CD8-positive, alpha-beta memory T cell (primary cell): Measurements from ENCODE around the gene SLC24A3. TPM values are rescaled to one million over a fixed set of nuclear protein-coding genes. Genes with fewer than 3 reads are reported as not detected.
A peak's percentile ranks its signal among the peaks of the same experiment; 100 is the strongest.

Experiments used
- CTCF ChIA-PET: fragments of 350-600 bp; sonication (Branson Sonifier 250); formaldehyde crosslinking; loops from one replicate; lab custom pipeline; 2021; ENCODE audit warnings: antibody characterized with exemption; lab: Charles Lee
- POLR2A ChIA-PET: fragments of 350-600 bp; sonication (Branson Sonifier 250); formaldehyde crosslinking; loops from one replicate; lab custom pipeline; 2021; ENCODE audit warnings: antibody characterized with exemption; lab: Charles Lee
- DNase-seq, 5 donors: peaks; one replicate each; pipeline versions ENCODE4 v3.0.0 to v3.0.0-alpha.2; 2020 to 2022; ENCODE audit warnings: mixed read lengths in 1 of 5
- H3K27ac ChIP-seq: one replicate; pipeline ENCODE4 v1.7.0; 2013; ENCODE audit warnings: low read depth, mild to moderate bottlenecking, low read length, moderate library complexity
- H3K27me3 ChIP-seq: 2 replicates; pipeline ENCODE4 v1.7.0; 2013; ENCODE audit warnings: low read length, mild to moderate bottlenecking; ENCODE audit not compliant: insufficient read depth, poor library complexity, severe bottlenecking
- H3K36me3 ChIP-seq: 2 replicates; pipeline ENCODE4 v1.7.0; 2013; ENCODE audit warnings: mild to moderate bottlenecking, low read length, moderate library complexity; ENCODE audit not compliant: insufficient read depth
- H3K4me1 ChIP-seq: 2 replicates; pipeline ENCODE4 v1.7.0; 2013; ENCODE audit warnings: mild to moderate bottlenecking, low read length, moderate library complexity; ENCODE audit not compliant: insufficient read depth
- H3K4me3 ChIP-seq: 2 replicates; pipeline ENCODE4 v1.7.0; 2013; ENCODE audit warnings: mild to moderate bottlenecking, low read length
- H3K9me3 ChIP-seq: 2 replicates; pipeline ENCODE4 v1.7.0; 2013; ENCODE audit warnings: mild to moderate bottlenecking, low read length
- H3K27ac Mint-ChIP-seq, 8 donors: one replicate each; pipeline ENCODE4 v1.8.0; 2020 to 2021; ENCODE audit warnings: mixed read lengths in 8 of 8, mild to moderate bottlenecking in 6 of 8, inconsistent platforms in 3 of 8, moderate library complexity in 3 of 8
- H3K27me3 Mint-ChIP-seq, 2 donors: one replicate each; pipeline ENCODE4 v1.8.0; 2020 to 2021; ENCODE audit warnings: mixed read lengths in 2 of 2, mild to moderate bottlenecking in 1 of 2, moderate library complexity in 1 of 2
- H3K36me3 Mint-ChIP-seq, 3 donors: one replicate each; pipeline ENCODE4 v1.8.0; 2020 to 2021; ENCODE audit warnings: mixed read lengths in 3 of 3, inconsistent platforms in 1 of 3, mild to moderate bottlenecking in 1 of 3
- H3K4me1 Mint-ChIP-seq, 3 donors: one replicate each; pipeline ENCODE4 v1.8.0; 2020 to 2021; ENCODE audit warnings: mixed read lengths in 3 of 3, inconsistent platforms in 1 of 3, mild to moderate bottlenecking in 1 of 3
- H3K4me3 Mint-ChIP-seq, 7 donors: one replicate each; pipeline ENCODE4 v1.8.0; 2020 to 2021; ENCODE audit warnings: mixed read lengths in 7 of 7, mild to moderate bottlenecking in 6 of 7, moderate library complexity in 4 of 7, inconsistent platforms in 2 of 7
- H3K9me3 Mint-ChIP-seq, 5 donors: one replicate each; pipeline ENCODE4 v1.8.0; 2020 to 2022; ENCODE audit warnings: mixed read lengths in 5 of 5, mild to moderate bottlenecking in 3 of 5, moderate library complexity in 2 of 5, inconsistent platforms in 1 of 5
- polyA plus RNA-seq: library from polyadenylated mRNA; unstranded; fragments of 300-500 nt; fragmentation: Illumina TruSeq; gene quantifications from one replicate; pipeline ENCODE4 v1.2.3, GENCODE V29; 2021
- total RNA-seq, 2 experiments: library from RNA; stranded (reverse); gene quantifications; one replicate each; pipeline ENCODE4 v1.2.3, GENCODE V29; 2021

SLC24A3 gene
- total and polyA plus RNA-seq, 3 experiments from 2014 or later = not detected

- H3K4me3 Mint-ChIP-seq = peak overlapping the region in 1 of 7 donors; percentile 39
- no peaks in the 10 kb centered on the region for H3K4me1 Mint-ChIP-seq
- H3K9me3 Mint-ChIP-seq = peaks cover 0 to 2% (median 0%) of the 10 kb centered on the region in 5 donors
- ChIA-PET CTCF (no interaction called here), POLR2A (no interaction called here)
- Histone ChIP-seq H3K27ac (no peak overlapping the region), H3K9me3 (no peaks in the 10 kb centered on the region), H3K27me3 (no peaks in the 10 kb centered on the region), H3K4me1 (no peaks in the 10 kb centered on the region), H3K36me3 (no peaks in the 10 kb centered on the region), H3K4me3 (no peak overlapping the region)
- H3K36me3 Mint-ChIP-seq = no peaks in the 10 kb centered on the region
- H3K27me3 Mint-ChIP-seq = peaks cover 3% of the 10 kb centered on the region in 2 donors
- no peak overlapping the region for H3K27ac Mint-ChIP-seq
- DNase-seq = no peak
Observed at GRCh38 chr20:19254956-19255355, 42.5 kb downstream of the SLC24A3 start.

- DNase-seq = no peak
- Mint-ChIP-seq H3K27ac (no peak overlapping the region), H3K9me3 (peaks cover 0 to 2% (median 0%) of the 10 kb centered on the region in 5 donors), H3K36me3 (no peaks in the 10 kb centered on the region), H3K27me3 (peaks cover 3% of the 10 kb centered on the region in 2 donors), H3K4me1 (peaks cover 0 to 5% (median 0%) of the 10 kb centered on the region in 3 donors), H3K4me3 (no peak overlapping the region)
- no peaks in the 10 kb centered on the region for H3K36me3 ChIP-seq
- H3K27me3 ChIP-seq = no peaks in the 10 kb centered on the region
- H3K9me3 ChIP-seq = no peaks in the 10 kb centered on the region
- no peak overlapping the region for H3K27ac ChIP-seq
- no peaks in the 10 kb centered on the region for H3K4me1 ChIP-seq
- no peak overlapping the region for H3K4me3 ChIP-seq
- CTCF ChIA-PET = no interaction called here
- POLR2A ChIA-PET = no interaction called here
Observed at GRCh38 chr20:19256085-19256484, 43.6 kb downstream of the SLC24A3 start.

DNA sequence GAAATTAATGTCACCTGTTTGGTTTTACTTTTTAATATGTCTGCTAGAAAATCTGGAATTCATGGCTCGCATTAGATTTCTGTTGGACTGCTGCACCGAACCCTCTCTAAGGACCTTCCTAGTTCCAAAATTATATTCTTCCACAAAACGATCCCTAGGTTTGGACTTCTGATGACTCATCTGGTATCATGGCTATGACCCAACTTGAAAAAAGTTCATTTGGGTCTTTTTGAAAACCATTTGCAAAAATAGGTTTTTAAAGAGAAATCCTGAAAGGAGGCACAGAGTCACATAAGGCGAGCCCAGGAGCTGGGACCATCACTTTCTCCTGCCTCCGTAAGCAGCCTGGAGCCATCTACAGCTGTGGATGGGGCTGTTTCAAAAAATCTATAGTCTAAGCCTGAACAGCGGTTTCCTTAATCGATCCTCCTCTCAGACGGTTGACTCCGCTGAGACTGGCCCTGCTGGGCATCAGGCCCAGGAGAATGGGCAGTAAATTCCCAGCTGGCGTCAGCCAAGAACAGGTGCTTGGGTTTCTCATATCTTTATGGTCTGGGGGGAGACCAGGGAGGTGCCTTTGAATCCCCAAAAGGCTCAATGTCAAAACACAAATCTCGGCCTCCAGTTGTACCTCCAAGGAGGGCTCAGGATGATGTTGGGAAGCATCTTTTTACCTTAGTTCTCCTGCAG is 44.6 kb downstream of the SLC24A3 start:
- ChIA-PET POLR2A (no interaction called here), CTCF (no interaction called here)
- no peak overlapping the region for H3K27ac Mint-ChIP-seq
- no peaks in the 10 kb centered on the region for H3K4me1 ChIP-seq
- no peak overlapping the region for H3K4me3 Mint-ChIP-seq
- H3K36me3 Mint-ChIP-seq = no peaks in the 10 kb centered on the region
- H3K27me3 ChIP-seq = no peaks in the 10 kb centered on the region
- H3K4me3 ChIP-seq = no peak overlapping the region
- DNase-seq = no peak
- no peaks in the 10 kb centered on the region for H3K36me3 ChIP-seq
- H3K9me3 Mint-ChIP-seq = peaks cover 0 to 2% (median 0%) of the 10 kb centered on the region in 5 donors
- H3K27ac ChIP-seq = no peak overlapping the region
- no peaks in the 10 kb centered on the region for H3K9me3 ChIP-seq
- peaks cover 0 to 5% (median 0%) of the 10 kb centered on the region in 3 donors for H3K4me1 Mint-ChIP-seq
- H3K27me3 Mint-ChIP-seq = peaks cover 2% of the 10 kb centered on the region in 2 donors

DNA sequence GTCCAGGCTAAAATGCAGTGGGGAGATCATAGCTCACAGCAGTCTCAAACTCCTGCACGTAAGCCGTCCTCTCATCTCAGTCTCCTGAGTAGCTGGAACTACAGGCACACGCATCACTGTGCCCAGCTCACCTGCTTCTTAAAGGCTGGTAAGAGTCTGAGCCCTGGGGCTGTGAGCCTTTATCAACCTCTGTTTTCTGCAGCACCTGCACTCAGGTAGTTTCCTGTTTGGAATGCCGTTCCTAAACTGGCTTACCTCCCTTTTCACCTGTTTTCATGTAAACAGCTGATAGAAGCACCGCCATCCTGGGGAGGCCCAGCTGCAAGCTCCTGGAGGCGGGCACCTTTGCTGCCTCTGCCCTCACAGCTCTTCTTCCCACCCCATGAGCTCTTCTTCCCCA is 45.4 kb downstream of the SLC24A3 start:
- Mint-ChIP-seq H3K4me1 (peaks cover 0 to 5% (median 0%) of the 10 kb centered on the region in 3 donors), H3K27ac (no peak overlapping the region), H3K4me3 (no peak overlapping the region), H3K9me3 (peaks cover 0 to 2% (median 0%) of the 10 kb centered on the region in 5 donors), H3K36me3 (no peaks in the 10 kb centered on the region), H3K27me3 (peaks cover 0 to 2% of the 10 kb centered on the region in 2 donors)
- H3K27ac ChIP-seq = no peak overlapping the region
- no peaks in the 10 kb centered on the region for H3K9me3 ChIP-seq
- no peaks in the 10 kb centered on the region for H3K27me3 ChIP-seq
- ChIA-PET CTCF (no interaction called here), POLR2A (no interaction called here)
- no peak overlapping the region for H3K4me3 ChIP-seq
- no peak for DNase-seq
- H3K4me1 ChIP-seq = no peaks in the 10 kb centered on the region
- H3K36me3 ChIP-seq = no peaks in the 10 kb centered on the region

DNA sequence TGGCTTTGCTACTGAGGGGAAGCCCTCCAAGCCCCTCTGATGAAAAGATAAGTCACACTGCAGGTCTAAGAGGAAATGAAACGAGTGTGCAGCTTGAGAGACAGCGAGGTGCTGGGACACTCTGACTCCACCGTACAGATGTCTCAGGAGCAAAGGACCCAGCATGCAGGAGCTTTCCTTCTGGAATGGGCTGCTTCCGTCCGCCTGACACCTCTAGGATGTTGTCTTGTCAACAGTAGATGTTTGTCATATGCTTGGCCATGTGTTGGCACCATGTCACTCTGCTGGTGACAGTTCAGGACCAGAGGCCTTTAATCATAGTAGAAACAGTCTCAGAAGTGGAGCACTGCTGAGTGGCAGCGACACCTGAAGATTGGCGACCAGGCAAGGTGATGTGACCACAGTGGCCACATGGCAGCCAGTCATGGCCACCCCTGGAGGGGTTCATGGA is 46.7 kb downstream of the SLC24A3 start:
- Mint-ChIP-seq H3K27ac (no peak overlapping the region), H3K9me3 (no peaks in the 10 kb centered on the region), H3K4me1 (peaks cover 0 to 5% (median 0%) of the 10 kb centered on the region in 3 donors), H3K27me3 (no peaks in the 10 kb centered on the region), H3K36me3 (no peaks in the 10 kb centered on the region), H3K4me3 (no peak overlapping the region)
- Histone ChIP-seq H3K27ac (no peak overlapping the region), H3K27me3 (no peaks in the 10 kb centered on the region), H3K4me1 (no peaks in the 10 kb centered on the region), H3K36me3 (no peaks in the 10 kb centered on the region), H3K9me3 (no peaks in the 10 kb centered on the region), H3K4me3 (no peak overlapping the region)
- ChIA-PET CTCF (no interaction called here), POLR2A (no interaction called here)
- DNase-seq = no peak

GRCh38 chr20:19260412-19261090 is 48.1 kb downstream of the SLC24A3 start:
- ChIA-PET POLR2A (no interaction called here), CTCF (no interaction called here)
- peaks cover 0 to 5% (median 0%) of the 10 kb centered on the region in 3 donors for H3K4me1 Mint-ChIP-seq
- Histone ChIP-seq H3K4me3 (no peak overlapping the region), H3K4me1 (no peaks in the 10 kb centered on the region), H3K27me3 (no peaks in the 10 kb centered on the region), H3K27ac (no peak overlapping the region), H3K9me3 (no peaks in the 10 kb centered on the region), H3K36me3 (no peaks in the 10 kb centered on the region)
- DNase-seq = no peak
- no peaks in the 10 kb centered on the region for H3K36me3 Mint-ChIP-seq
- peak overlapping the region in 1 of 8 donors; percentile 25 for H3K27ac Mint-ChIP-seq
- H3K9me3 Mint-ChIP-seq = no peaks in the 10 kb centered on the region
- H3K4me3 Mint-ChIP-seq = peak overlapping the region in 2 of 7 donors; percentile 6 to 51
- H3K27me3 Mint-ChIP-seq = peaks cover 0 to 3% of the 10 kb centered on the region in 2 donors

DNA sequence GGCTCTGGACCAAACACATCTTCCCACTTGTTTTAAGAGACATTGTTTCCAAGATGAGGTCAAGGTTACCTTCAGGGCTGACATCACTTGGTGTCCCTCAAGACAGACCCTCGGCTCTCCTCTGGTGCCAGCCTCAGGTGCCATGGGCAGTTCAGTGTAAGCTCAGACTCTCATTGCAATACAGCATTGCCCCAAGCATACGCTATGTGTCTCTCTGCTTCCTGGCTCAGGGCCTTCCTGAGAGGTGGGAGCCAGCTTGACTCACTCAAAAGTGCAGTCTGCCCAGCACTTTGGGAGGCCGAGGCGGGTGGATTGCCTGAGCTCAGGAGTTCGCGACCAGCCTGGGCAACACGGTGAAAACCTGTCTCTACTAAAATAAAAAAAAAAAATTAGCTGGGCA is 51.7 kb downstream of the SLC24A3 start:
- H3K9me3 ChIP-seq = no peaks in the 10 kb centered on the region
- H3K36me3 ChIP-seq = no peaks in the 10 kb centered on the region
- no peak overlapping the region for H3K4me3 ChIP-seq
- no peaks in the 10 kb centered on the region for H3K4me1 ChIP-seq
- CTCF ChIA-PET = no interaction called here
- H3K27me3 Mint-ChIP-seq = peaks cover 0 to 3% of the 10 kb centered on the region in 2 donors
- peaks cover 0 to 5% (median 0%) of the 10 kb centered on the region in 3 donors for H3K4me1 Mint-ChIP-seq
- no peaks in the 10 kb centered on the region for H3K9me3 Mint-ChIP-seq
- no peak overlapping the region for H3K27ac ChIP-seq
- no peaks in the 10 kb centered on the region for H3K36me3 Mint-ChIP-seq
- no peak overlapping the region for H3K4me3 Mint-ChIP-seq
- no peak overlapping the region for H3K27ac Mint-ChIP-seq
- POLR2A ChIA-PET = no interaction called here
- DNase-seq = no peak
- H3K27me3 ChIP-seq = no peaks in the 10 kb centered on the region

- no peaks in the 10 kb centered on the region for H3K36me3 Mint-ChIP-seq
- Histone ChIP-seq H3K36me3 (no peaks in the 10 kb centered on the region), H3K9me3 (no peaks in the 10 kb centered on the region), H3K4me1 (no peaks in the 10 kb centered on the region), H3K4me3 (no peak overlapping the region), H3K27me3 (no peaks in the 10 kb centered on the region), H3K27ac (no peak overlapping the region)
- H3K4me1 Mint-ChIP-seq = no peaks in the 10 kb centered on the region
- ChIA-PET POLR2A (no interaction called here), CTCF (no interaction called here)
- DNase-seq = no peak
- no peak overlapping the region for H3K4me3 Mint-ChIP-seq
- H3K27ac Mint-ChIP-seq = peak overlapping the region in 1 of 8 donors; percentile 82
- H3K27me3 Mint-ChIP-seq = peaks cover 0 to 7% of the 10 kb centered on the region in 2 donors
- H3K9me3 Mint-ChIP-seq = peaks cover 0 to 3% (median 0%) of the 10 kb centered on the region in 5 donors
Observed at GRCh38 chr20:19265646-19266374, 53.4 kb downstream of the SLC24A3 start.
